Smooth muscle cell (in vitro differentiated cells): ENCODE measurements around the gene INTS6. TPM values are rescaled to one million over a fixed set of nuclear protein-coding genes. Genes with fewer than 3 reads are reported as not detected.

Experiments used
- DNase-seq: peaks from one replicate; lab custom pipeline; 2025; ENCODE audit not compliant: unreplicated experiment; lab: John Stamatoyannopoulos, UW
- H2AFZ ChIP-seq: fragments of 200-600 bp; sonication (generic); 2 replicates; pipeline ENCODE4 v1.6.0; 2016; ENCODE audit warnings: antibody characterized with exemption, low read depth, mild to moderate bottlenecking
- H3F3A ChIP-seq: fragments of 200-600 bp; sonication (generic); 2 replicates; pipeline ENCODE4 v1.6.0; 2017; ENCODE audit warnings: antibody characterized with exemption, low read depth
- H3K27ac ChIP-seq: fragments of 200-600 bp; sonication (generic); 2 replicates; pipeline ENCODE4 v1.5.1; 2016; ENCODE audit warnings: low read depth, mild to moderate bottlenecking
- H3K27me3 ChIP-seq: fragments of 200-600 bp; sonication (generic); 2 replicates; pipeline ENCODE4 v1.6.1; 2016; ENCODE audit warnings: low read depth, mild to moderate bottlenecking
- H3K36me3 ChIP-seq: fragments of 200-600 bp; sonication (generic); 2 replicates; pipeline ENCODE4 v1.5.1; 2016; ENCODE audit warnings: low read depth
- H3K4me1 ChIP-seq: fragments of 200-600 bp; sonication (generic); 2 replicates; pipeline ENCODE4 v1.5.1; 2016; ENCODE audit warnings: low read depth
- H3K4me2 ChIP-seq: fragments of 200-600 bp; sonication (generic); 2 replicates; pipeline ENCODE4 v1.6.0; 2016; ENCODE audit warnings: mild to moderate bottlenecking
- H3K4me3 ChIP-seq: fragments of 200-600 bp; sonication (generic); 2 replicates; pipeline ENCODE4 v1.5.1; 2016; ENCODE audit warnings: mild to moderate bottlenecking
- H3K79me2 ChIP-seq: fragments of 200-600 bp; sonication (generic); 2 replicates; pipeline ENCODE4 v1.6.0; 2016; ENCODE audit warnings: low read depth, mild to moderate bottlenecking
- H3K9ac ChIP-seq: fragments of 200-600 bp; sonication (generic); 2 replicates; pipeline ENCODE4 v1.6.0; 2016; ENCODE audit warnings: low read depth
- H3K9me3 ChIP-seq: fragments of 200-600 bp; sonication (generic); replicated peaks from 2 replicates; pipeline ENCODE4 v1.5.1; 2016; ENCODE audit warnings: low read depth
- H4K20me1 ChIP-seq: fragments of 200-600 bp; sonication (generic); 2 replicates; pipeline ENCODE4 v1.6.0; 2016; ENCODE audit warnings: low read depth
- WGBS: methylation state at CpG from one replicate; pipeline ENCODE4 v1.1.7; 2016; ENCODE audit warnings: low lambda C conversion rate; 5-methylcytosine and 5-hydroxymethylcytosine counted together
- polyA plus RNA-seq: library from polyadenylated mRNA; unstranded; fragments of >200 nt; fragmentation: Nextera tagmentation; extraction: Ambion mirVana; gene quantifications from 2 replicates; pipeline ENCODE4 v1.2.1, GENCODE V29; 2016
- total RNA-seq: library from RNA; depleted of rRNA; stranded (reverse); fragments of >200 nt; gene quantifications from 2 replicates; pipeline ENCODE4 v1.2.3, GENCODE V29; 2014
- TF ChIP-seq, protein P1 (sequence below): fragments of 200-600 bp; sonication (generic); IDR thresholded peaks from 2 replicates; pipeline ENCODE4 v1.5.1; 2017; ENCODE audit warnings: borderline replicate concordance, mild to moderate bottlenecking, antibody characterized with exemption; ENCODE audit not compliant: insufficient read depth, poor library complexity, severe bottlenecking

Gene INTS6
- total and polyA plus RNA-seq, 2 experiments from 2014 or later, result 22.5 to 51.6 TPM

GRCh38 chr13:51349016-51349415 lies 103.8 kb downstream of the INTS6 start:
- TF ChIP-seq, protein P1, sequence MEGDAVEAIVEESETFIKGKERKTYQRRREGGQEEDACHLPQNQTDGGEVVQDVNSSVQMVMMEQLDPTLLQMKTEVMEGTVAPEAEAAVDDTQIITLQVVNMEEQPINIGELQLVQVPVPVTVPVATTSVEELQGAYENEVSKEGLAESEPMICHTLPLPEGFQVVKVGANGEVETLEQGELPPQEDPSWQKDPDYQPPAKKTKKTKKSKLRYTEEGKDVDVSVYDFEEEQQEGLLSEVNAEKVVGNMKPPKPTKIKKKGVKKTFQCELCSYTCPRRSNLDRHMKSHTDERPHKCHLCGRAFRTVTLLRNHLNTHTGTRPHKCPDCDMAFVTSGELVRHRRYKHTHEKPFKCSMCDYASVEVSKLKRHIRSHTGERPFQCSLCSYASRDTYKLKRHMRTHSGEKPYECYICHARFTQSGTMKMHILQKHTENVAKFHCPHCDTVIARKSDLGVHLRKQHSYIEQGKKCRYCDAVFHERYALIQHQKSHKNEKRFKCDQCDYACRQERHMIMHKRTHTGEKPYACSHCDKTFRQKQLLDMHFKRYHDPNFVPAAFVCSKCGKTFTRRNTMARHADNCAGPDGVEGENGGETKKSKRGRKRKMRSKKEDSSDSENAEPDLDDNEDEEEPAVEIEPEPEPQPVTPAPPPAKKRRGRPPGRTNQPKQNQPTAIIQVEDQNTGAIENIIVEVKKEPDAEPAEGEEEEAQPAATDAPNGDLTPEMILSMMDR, result no peak
- Histone ChIP-seq H3K4me3 (no peak overlapping the region), H3F3A (no peaks in the 10 kb centered on the region), H3K9me3 (no peaks in the 10 kb centered on the region), H3K36me3 (peaks cover 4% of the 10 kb centered on the region), H2AFZ (no peak overlapping the region), H4K20me1 (no peaks in the 10 kb centered on the region), H3K9ac (no peak overlapping the region), H3K4me2 (no peak overlapping the region), H3K27me3 (no peaks in the 10 kb centered on the region), H3K27ac (no peak overlapping the region), H3K79me2 (no peaks in the 10 kb centered on the region), H3K4me1 (no peaks in the 10 kb centered on the region)
- no peak for DNase-seq

GRCh38 chr13:51348069-51348967 lies 104.5 kb downstream of the INTS6 start:
- 88% methylated on average over 10 of the region's 10 CpGs for WGBS
- H3K36me3 ChIP-seq, result peaks cover 4% of the 10 kb centered on the region
- H4K20me1 ChIP-seq, result no peaks in the 10 kb centered on the region
- H3K4me2 ChIP-seq, result no peak overlapping the region
- no peaks in the 10 kb centered on the region for H3K27me3 ChIP-seq
- H3K9me3 ChIP-seq, result no peaks in the 10 kb centered on the region
- no peak overlapping the region for H3K4me3 ChIP-seq
- H3F3A ChIP-seq, result no peaks in the 10 kb centered on the region
- TF ChIP-seq, protein P1, result no peak
- DNase-seq, result no peak
- no peaks in the 10 kb centered on the region for H3K4me1 ChIP-seq
- no peaks in the 10 kb centered on the region for H3K79me2 ChIP-seq
- no peak overlapping the region for H2AFZ ChIP-seq
- no peak overlapping the region for H3K9ac ChIP-seq
- H3K27ac ChIP-seq, result no peak overlapping the region

- Histone ChIP-seq H3K9me3 (no peaks in the 10 kb centered on the region), H3K4me2 (no peak overlapping the region), H3K4me3 (no peak overlapping the region), H2AFZ (no peak overlapping the region), H3K27ac (no peak overlapping the region), H3K36me3 (peaks cover 4% of the 10 kb centered on the region), H3F3A (no peaks in the 10 kb centered on the region), H3K79me2 (no peaks in the 10 kb centered on the region), H4K20me1 (no peaks in the 10 kb centered on the region), H3K9ac (no peak overlapping the region), H3K27me3 (no peaks in the 10 kb centered on the region), H3K4me1 (no peaks in the 10 kb centered on the region)
- 94% methylated on average over 9 of the region's 9 CpGs for WGBS
- TF ChIP-seq, protein P1, result no peak
- no peak for DNase-seq
Observed at GRCh38 chr13:51347099-51347498, 105.7 kb downstream of the INTS6 start.

GRCh38 chr13:51346397-51346796 lies 106.4 kb downstream of the INTS6 start:
- no peak overlapping the region for H2AFZ ChIP-seq
- TF ChIP-seq, protein P1, result no peak
- no peaks in the 10 kb centered on the region for H3K27me3 ChIP-seq
- H3K4me3 ChIP-seq, result no peak overlapping the region
- peaks cover 4% of the 10 kb centered on the region for H3K36me3 ChIP-seq
- no peak overlapping the region for H3K9ac ChIP-seq
- no peaks in the 10 kb centered on the region for H3K4me1 ChIP-seq
- no peak overlapping the region for H3K27ac ChIP-seq
- H3K4me2 ChIP-seq, result no peak overlapping the region
- DNase-seq, result no peak
- no peaks in the 10 kb centered on the region for H4K20me1 ChIP-seq
- H3K79me2 ChIP-seq, result no peaks in the 10 kb centered on the region
- 86% methylated on average over 2 of the region's 2 CpGs for WGBS
- H3F3A ChIP-seq, result no peaks in the 10 kb centered on the region
- H3K9me3 ChIP-seq, result no peaks in the 10 kb centered on the region
